Mesenchymal stem cell (in vitro differentiated cells and primary cell): Measurements from ENCODE around the gene ALDH1A3.

Experiments used
- DNase-seq: peaks from one replicate; pipeline ENCODE4 v3.0.0-alpha.2; 2013
- H2AFZ ChIP-seq: one replicate; pipeline ENCODE4 v1.6.1; 2013; ENCODE audit warnings: low read depth, mild to moderate bottlenecking, control low read depth, inconsistent platforms, low read length, moderate library complexity
- H2AK5ac ChIP-seq: 2 replicates; pipeline ENCODE4 v1.6.1; 2013; ENCODE audit warnings: low read length, moderate library complexity, mild to moderate bottlenecking, inconsistent platforms; ENCODE audit not compliant: severe bottlenecking
- H2BK120ac ChIP-seq: one replicate; pipeline ENCODE4 v1.6.1; 2013; ENCODE audit warnings: low read depth, mild to moderate bottlenecking, inconsistent platforms, low read length, moderate library complexity
- H2BK12ac ChIP-seq, 2 experiments: one replicate each; pipeline ENCODE4 v1.6.1; 2013; ENCODE audit warnings: inconsistent platforms in 2 of 2, low read length in 2 of 2, mild to moderate bottlenecking in 2 of 2, moderate library complexity in 2 of 2, control low read depth in 1 of 2
- H2BK15ac ChIP-seq: one replicate; pipeline ENCODE4 v1.6.1; 2013; ENCODE audit warnings: mild to moderate bottlenecking, low read depth, inconsistent platforms; ENCODE audit not compliant: poor library complexity, severe bottlenecking
- H2BK5ac ChIP-seq: 2 replicates; pipeline ENCODE4 v1.6.1; 2013; ENCODE audit warnings: low read depth, mild to moderate bottlenecking, low read length, control low read depth, inconsistent platforms; ENCODE audit not compliant: poor library complexity, severe bottlenecking
- H3K14ac ChIP-seq, 2 experiments: one replicate each; pipeline ENCODE4 v1.6.1; 2013; ENCODE audit warnings: inconsistent platforms in 2 of 2, low read length in 2 of 2, control low read depth in 1 of 2, mild to moderate bottlenecking in 1 of 2, moderate library complexity in 1 of 2
- H3K18ac ChIP-seq, 2 experiments: one replicate each; pipeline ENCODE4 v1.6.1; 2013; ENCODE audit warnings: inconsistent platforms in 2 of 2, low read length in 2 of 2, control low read depth in 1 of 2, low read depth in 1 of 2, mild to moderate bottlenecking in 1 of 2
- H3K23ac ChIP-seq, 2 experiments: one replicate each; pipeline ENCODE4 v1.6.1; 2013; ENCODE audit warnings: inconsistent platforms in 2 of 2, low read length in 2 of 2, mild to moderate bottlenecking in 2 of 2, moderate library complexity in 2 of 2, control low read depth in 1 of 2
- H3K27ac ChIP-seq: 2 replicates; pipeline ENCODE4 v1.5.1; 2013; ENCODE audit warnings: mild to moderate bottlenecking, moderate library complexity, low read length, control low read depth, inconsistent platforms; ENCODE audit not compliant: poor library complexity, severe bottlenecking
- H3K27me3 ChIP-seq, 2 experiments: 2 replicates each; pipeline versions ENCODE4 v1.6.1 to v1.7.0; 2013; ENCODE audit warnings: low read length in 2 of 2, mild to moderate bottlenecking in 2 of 2, moderate library complexity in 2 of 2, control low read depth in 1 of 2, inconsistent platforms in 1 of 2; ENCODE audit not compliant: control insufficient read depth in 1 of 2, insufficient read depth in 1 of 2
- H3K36me3 ChIP-seq, 2 experiments: 2 replicates each; pipeline versions ENCODE4 v1.6.1 to v1.7.0; 2013; ENCODE audit warnings: low read length in 2 of 2, control low read depth in 1 of 2, inconsistent platforms in 1 of 2, low read depth in 1 of 2, mild to moderate bottlenecking in 1 of 2; ENCODE audit not compliant: insufficient read depth in 2 of 2, control insufficient read depth in 1 of 2
- H3K4ac ChIP-seq, 2 experiments: one replicate each; pipeline ENCODE4 v1.6.1; 2013; ENCODE audit warnings: inconsistent platforms in 2 of 2, low read length in 2 of 2, mild to moderate bottlenecking in 2 of 2, moderate library complexity in 2 of 2, control low read depth in 1 of 2, low read depth in 1 of 2
- H3K4me1 ChIP-seq: 2 replicates; pipeline ENCODE4 v1.6.1; 2013; ENCODE audit warnings: low read depth, low read length, control low read depth; ENCODE audit not compliant: control insufficient read depth, insufficient read depth
- H3K4me2 ChIP-seq: 2 replicates; pipeline ENCODE4 v1.6.1; 2013; ENCODE audit warnings: low read length, mild to moderate bottlenecking, inconsistent platforms; ENCODE audit not compliant: poor library complexity, severe bottlenecking
- H3K4me3 ChIP-seq, 2 experiments: 2 replicates each; pipeline versions ENCODE4 v1.5.1 to v1.7.0; 2013; ENCODE audit warnings: low read length in 2 of 2, mild to moderate bottlenecking in 2 of 2, control low read depth in 1 of 2, low read depth in 1 of 2; ENCODE audit not compliant: insufficient read depth in 1 of 2
- H3K79me1 ChIP-seq: replicated peaks from 2 replicates; pipeline ENCODE4 v1.6.1; 2013; ENCODE audit warnings: mild to moderate bottlenecking, control low read depth, low read length, inconsistent platforms; ENCODE audit not compliant: poor library complexity, severe bottlenecking
- H3K9ac ChIP-seq: 2 replicates; pipeline ENCODE4 v1.7.0; 2013; ENCODE audit warnings: mild to moderate bottlenecking, low read length, moderate library complexity
- H3K9me3 ChIP-seq: 2 replicates; pipeline ENCODE4 v1.7.0; 2013; ENCODE audit warnings: mild to moderate bottlenecking, low read length; ENCODE audit not compliant: control insufficient read depth
- H4K8ac ChIP-seq: one replicate; pipeline ENCODE4 v1.6.1; 2013; ENCODE audit warnings: inconsistent platforms, mild to moderate bottlenecking, low read length, moderate library complexity
- H4K91ac ChIP-seq: one replicate; pipeline ENCODE4 v1.6.1; 2013; ENCODE audit warnings: mild to moderate bottlenecking, low read length, inconsistent platforms
- WGBS: methylation state at CpG from one replicate; pipeline ENCODE4 v1.1.7; 2013; ENCODE audit warnings: mixed read lengths; 5-methylcytosine and 5-hydroxymethylcytosine counted together

Gene ALDH1A3

DNA sequence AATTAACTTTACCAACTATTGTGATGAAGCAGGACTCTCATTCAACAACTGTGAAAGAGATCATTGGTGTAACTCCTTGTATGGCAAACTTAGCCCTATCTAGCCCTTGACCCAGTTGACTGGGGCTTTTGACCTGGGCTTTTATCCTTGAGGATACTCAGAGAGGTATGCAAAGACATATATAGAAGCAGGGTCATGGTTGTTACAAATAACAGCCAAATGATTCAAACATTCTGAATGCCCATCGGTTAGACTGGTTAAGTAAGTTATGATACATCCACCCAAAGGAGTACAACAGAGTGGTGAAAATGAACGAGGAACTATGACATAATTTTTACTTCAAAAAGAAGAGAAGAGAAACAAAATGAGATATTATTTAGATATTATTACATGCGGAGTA, 38.2 kb upstream of the ALDH1A3 start:
- Histone ChIP-seq H2BK15ac (no peak overlapping the region), H4K91ac (no peak overlapping the region), H3K9ac (no peak overlapping the region), H3K4me3 (no peak overlapping the region), H2BK12ac (no peak overlapping the region), H3K14ac (no peak overlapping the region), H3K27ac (no peak overlapping the region), H4K8ac (no peak overlapping the region), H3K9me3 (peaks cover 5% of the 10 kb centered on the region), H2BK120ac (no peak overlapping the region), H3K36me3 (no peaks in the 10 kb centered on the region), H2AK5ac (no peak overlapping the region), H3K23ac (no peak overlapping the region), H3K18ac (no peak overlapping the region), H3K4ac (no peak overlapping the region), H2BK5ac (no peak overlapping the region), H3K4me2 (no peak overlapping the region), H3K79me1 (no peaks in the 10 kb centered on the region), H2AFZ (no peak overlapping the region), H3K27me3 (no peaks in the 10 kb centered on the region), H3K4me1 (no peaks in the 10 kb centered on the region)
- no peak for DNase-seq
- 100% methylated on average over 1 of the region's 3 CpGs for WGBS

DNA sequence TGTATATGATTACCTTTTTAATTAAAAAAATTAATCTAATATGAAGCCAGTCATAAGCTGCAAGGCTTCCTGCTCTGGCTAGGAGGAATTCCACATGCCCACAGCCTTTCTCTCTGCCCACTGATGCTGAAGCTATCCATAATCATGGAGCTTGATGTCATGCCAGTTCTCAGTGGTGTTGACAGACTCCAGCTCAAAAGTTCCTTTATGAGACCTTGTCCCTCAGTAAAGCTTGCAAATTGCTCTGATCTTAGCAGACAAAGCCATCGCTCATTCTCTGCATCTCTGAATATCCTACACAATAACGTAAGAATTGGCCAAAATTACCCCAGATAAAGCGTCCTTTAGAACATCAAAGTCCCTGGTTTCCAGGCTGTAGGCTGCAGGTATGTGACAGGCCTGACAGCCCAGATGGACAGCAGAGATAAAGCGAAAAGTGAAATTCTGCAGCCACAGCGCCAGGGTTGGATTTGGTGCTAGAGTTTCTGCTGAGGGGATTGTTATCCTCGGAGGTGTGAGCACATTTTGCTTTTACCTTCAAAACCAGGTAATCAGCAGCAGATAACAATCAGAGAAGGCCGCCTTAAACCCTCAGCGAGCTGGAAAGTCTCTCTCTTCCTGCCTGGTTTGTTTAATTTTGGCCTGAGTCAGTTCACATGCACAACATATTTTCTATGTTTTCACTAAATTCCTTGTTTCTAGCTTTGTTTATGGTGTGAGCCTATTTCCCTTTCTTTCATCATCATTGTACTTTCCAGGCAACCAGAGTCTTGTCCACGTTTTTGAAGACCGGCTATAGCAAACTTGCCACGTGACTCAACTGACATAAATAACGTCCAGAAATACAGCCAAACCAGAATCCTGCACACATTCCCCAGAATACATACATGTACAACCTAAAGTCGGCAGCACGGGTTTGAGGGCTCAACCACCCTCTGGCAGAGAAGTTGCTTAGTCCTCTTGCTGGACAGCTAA, 36.6 kb upstream of the ALDH1A3 start:
- Histone ChIP-seq H3K9me3 (no peaks in the 10 kb centered on the region), H3K14ac (no peak overlapping the region), H2BK5ac (no peak overlapping the region), H3K36me3 (no peaks in the 10 kb centered on the region), H3K18ac (peak overlapping the region in 1 of 2 experiments; percentile 21), H3K4ac (no peak overlapping the region), H3K4me2 (no peak overlapping the region), H3K79me1 (no peaks in the 10 kb centered on the region), H4K8ac (peak overlapping the region; percentile 72), H2AFZ (no peak overlapping the region), H3K27me3 (no peaks in the 10 kb centered on the region), H2BK12ac (no peak overlapping the region), H3K9ac (no peak overlapping the region), H3K23ac (no peak overlapping the region), H3K4me3 (no peak overlapping the region), H2BK120ac (no peak overlapping the region), H3K4me1 (no peaks in the 10 kb centered on the region), H2AK5ac (no peak overlapping the region), H2BK15ac (no peak overlapping the region), H3K27ac (no peak overlapping the region), H4K91ac (peak overlapping the region; percentile 39)
- WGBS, result 60% methylated on average over 14 of the region's 14 CpGs
- DNase-seq, result peak; percentile 72

GRCh38 chr15:100844167-100844566, 35.5 kb upstream of the ALDH1A3 start:
- H3K9ac ChIP-seq, result no peak overlapping the region
- no peak overlapping the region for H3K14ac ChIP-seq
- H4K91ac ChIP-seq, result no peak overlapping the region
- no peak overlapping the region for H3K27ac ChIP-seq
- no peak overlapping the region for H2AFZ ChIP-seq
- no peaks in the 10 kb centered on the region for H3K9me3 ChIP-seq
- H3K27me3 ChIP-seq, result no peaks in the 10 kb centered on the region
- no peak overlapping the region for H2AK5ac ChIP-seq
- H4K8ac ChIP-seq, result no peak overlapping the region
- no peak overlapping the region for H3K4me2 ChIP-seq
- H3K79me1 ChIP-seq, result no peaks in the 10 kb centered on the region
- no peak overlapping the region for H3K4ac ChIP-seq
- H2BK12ac ChIP-seq, result peak overlapping the region in 1 of 2 experiments; percentile 49
- 74% methylated on average over 8 of the region's 8 CpGs for WGBS
- peak overlapping the region in 1 of 2 experiments; percentile 73 for H3K18ac ChIP-seq
- no peak overlapping the region for H3K23ac ChIP-seq
- H3K4me1 ChIP-seq, result no peaks in the 10 kb centered on the region
- no peak overlapping the region for H2BK120ac ChIP-seq
- no peak overlapping the region for H2BK5ac ChIP-seq
- H3K36me3 ChIP-seq, result no peaks in the 10 kb centered on the region
- no peak overlapping the region for H3K4me3 ChIP-seq
- no peak for DNase-seq
- no peak overlapping the region for H2BK15ac ChIP-seq

GRCh38 chr15:100844778-100845177, 34.9 kb upstream of the ALDH1A3 start:
- Histone ChIP-seq H3K4me1 (no peaks in the 10 kb centered on the region), H4K91ac (no peak overlapping the region), H3K23ac (no peak overlapping the region), H2BK5ac (no peak overlapping the region), H3K9me3 (no peaks in the 10 kb centered on the region), H3K14ac (no peak overlapping the region), H2BK120ac (no peak overlapping the region), H3K4me3 (no peak overlapping the region), H2AFZ (no peak overlapping the region), H3K79me1 (no peaks in the 10 kb centered on the region), H3K27ac (no peak overlapping the region), H3K18ac (peak overlapping the region in 1 of 2 experiments; percentile 30), H3K4ac (no peak overlapping the region), H3K27me3 (no peaks in the 10 kb centered on the region), H2AK5ac (no peak overlapping the region), H3K36me3 (no peaks in the 10 kb centered on the region), H3K9ac (no peak overlapping the region), H3K4me2 (no peak overlapping the region), H2BK12ac (no peak overlapping the region), H2BK15ac (no peak overlapping the region), H4K8ac (no peak overlapping the region)
- DNase-seq, result no peak
- 94% methylated on average over 9 of the region's 9 CpGs for WGBS
